Pancreas (tissue), 10 donors: Measurements from ENCODE around the gene MAT2A. TPM values are rescaled to one million over a fixed set of nuclear protein-coding genes. Genes with fewer than 3 reads are reported as not detected.

Experiments
- ATAC-seq, 4 donors: fragments of 200-7000 bp; cut with Tn5 transposase; one replicate each; pipeline versions ENCODE4 v1.8.0 to v1.9.1; 2020; ENCODE audit warnings: mild to moderate bottlenecking in 4 of 4, moderate library complexity in 4 of 4
- DNase-seq, 6 donors: peaks; one replicate each; pipeline ENCODE4 v3.0.0-alpha.2; 2020
- FAIRE-seq: peaks from 2 replicates; lab custom pipeline; 2012; peaks lifted over from hg19 to GRCh38; lab: Jason Lieb, UNC
- H3K27ac ChIP-seq, 4 donors: fragments of 200-600 bp; sonication (generic); 1 replicate in 3 of 4; 2 replicates in 1 of 4; pipeline versions ENCODE4 v1.5.0 to v1.8.0; 2020
- H3K27me3 ChIP-seq, 4 donors: fragments of 200-600 bp; one replicate each; pipeline ENCODE4 v1.8.0; 2021
- H3K36me3 ChIP-seq, 3 donors: fragments of 200-600 bp; sonication (generic) in 1 of 3; one replicate each; pipeline versions ENCODE4 v1.5.0 to v1.8.0; 2020 to 2021
- H3K4me1 ChIP-seq, 3 donors: fragments of 200-600 bp; one replicate each; pipeline ENCODE4 v1.8.0; 2021
- H3K4me3 ChIP-seq, 4 donors: fragments of 200-600 bp; sonication (generic) in 2 of 4; one replicate each; pipeline versions ENCODE4 v1.5.0 to v1.8.0; 2020 to 2021
- H3K9me3 ChIP-seq, 4 donors: fragments of 200-600 bp; one replicate each; pipeline ENCODE4 v1.8.0; 2021
- WGBS, 2 donors: extraction: QIAGEN DNeasy Blood & Tissue Kit; methylation state at CpG; one replicate each; pipeline ENCODE4 v1.1.7; 2013; 5-methylcytosine and 5-hydroxymethylcytosine counted together
- intact Hi-C, 3 donors: fragments of 100-400 bp; cut with DNase I; formaldehyde crosslinking; loops; one replicate each; pipeline versions ENCODE4 v1.11.1 to v1.14.2; 2022
- polyA plus RNA-seq, 2 donors: library from polyadenylated mRNA; stranded (reverse); fragments of 200-250 nt; gene quantifications; one replicate each; pipeline ENCODE4 v1.2.3, GENCODE V29; 2013
- total RNA-seq, 6 donors: library from RNA; stranded (reverse); fragmentation: NEBNext Ultra II Directional in 4 of 6; extraction: Animal tissue kit (Norgen Biotek cat#: 25700) in 4 of 6; gene quantifications; one replicate each; pipeline versions ENCODE4 v1.2.1 to v1.2.4, GENCODE V29; 2021 to 2023
- TF ChIP-seq, protein P1 (sequence below), 4 donors: fragments of 200-600 bp; sonication (generic) in 3 of 4; IDR thresholded peaks; one replicate each; pipeline versions ENCODE4 v1.5.0 to v1.8.0; 2021; ENCODE audit warnings: antibody characterized with exemption in 4 of 4
- donor health status: healthy with polysubstance abuse.
- donor health status: DM: no; HTN: no; CAD: no; lungs with moderate emphysema.
- donor health status: DM: no; HTN: no; CAD: no.
- donor health status: control.
- donor health status: control.
- donor health status: Bipolar disorder and iron deficiency.
- donor health status: DM: yes; HTN: yes; CAD: no.
- donor health status: DM: no; HTN: no; CAD: no.
- donor health status: DM: no; HTN: no; CAD: no.
- donor health status: DM: yes; HTN: yes; CAD: no.

MAT2A gene
- 100 to 1,000 TPM; 127 to 447 (median 246) TPM for total RNA-seq
- 100 to 1,000 TPM; 141 to 246 TPM for polyA plus RNA-seq

- ATAC-seq, result peak; percentile 82 to 90 (median 84)
- peaks cover 9 to 45% (median 22%) of the 10 kb centered on the region in 3 donors for H3K4me1 ChIP-seq
- intact Hi-C loops, result loop anchor here in 1 of 3 donors (10.0 kb wide), 1 partner anchor 64 kb away; no protein-coding TSS in a partner anchor
- no peak for FAIRE-seq
- WGBS, 2 donors, result 0% methylated on average over 58 to 92 of the region's 92 CpGs
- H3K36me3 ChIP-seq, result peaks cover 15 to 35% (median 32%) of the 10 kb centered on the region in 3 donors
- no peaks in the 10 kb centered on the region for H3K27me3 ChIP-seq
- peak within 1 kb of the TSS; percentile 66 to 98 (median 92) for H3K4me3 ChIP-seq
- TF ChIP-seq, protein P1, sequence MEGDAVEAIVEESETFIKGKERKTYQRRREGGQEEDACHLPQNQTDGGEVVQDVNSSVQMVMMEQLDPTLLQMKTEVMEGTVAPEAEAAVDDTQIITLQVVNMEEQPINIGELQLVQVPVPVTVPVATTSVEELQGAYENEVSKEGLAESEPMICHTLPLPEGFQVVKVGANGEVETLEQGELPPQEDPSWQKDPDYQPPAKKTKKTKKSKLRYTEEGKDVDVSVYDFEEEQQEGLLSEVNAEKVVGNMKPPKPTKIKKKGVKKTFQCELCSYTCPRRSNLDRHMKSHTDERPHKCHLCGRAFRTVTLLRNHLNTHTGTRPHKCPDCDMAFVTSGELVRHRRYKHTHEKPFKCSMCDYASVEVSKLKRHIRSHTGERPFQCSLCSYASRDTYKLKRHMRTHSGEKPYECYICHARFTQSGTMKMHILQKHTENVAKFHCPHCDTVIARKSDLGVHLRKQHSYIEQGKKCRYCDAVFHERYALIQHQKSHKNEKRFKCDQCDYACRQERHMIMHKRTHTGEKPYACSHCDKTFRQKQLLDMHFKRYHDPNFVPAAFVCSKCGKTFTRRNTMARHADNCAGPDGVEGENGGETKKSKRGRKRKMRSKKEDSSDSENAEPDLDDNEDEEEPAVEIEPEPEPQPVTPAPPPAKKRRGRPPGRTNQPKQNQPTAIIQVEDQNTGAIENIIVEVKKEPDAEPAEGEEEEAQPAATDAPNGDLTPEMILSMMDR (IDR thresholded peaks at IDR 0.05), result peak; percentile 45 to 76 (median 72)
- peak within 1 kb of the TSS; percentile 94 to 99 (median 98) for H3K27ac ChIP-seq
- H3K9me3 ChIP-seq, result no peaks in the 10 kb centered on the region
- DNase-seq, result peak; percentile 93 to 98 (median 96)
Observed at GRCh38 chr2:85538507-85539360, at the start of gene MAT2A. Gene MAT2A (plus strand): TSS chr2:85539168. CDS start chr2:85539288, 120 bp downstream.

- DNase-seq, result no peak
- H3K4me1 ChIP-seq, result no peaks in the 10 kb centered on the region
- H3K4me3 ChIP-seq, result no peak overlapping the region
- 92 to 99% methylated on average over 3 of the region's 3 CpGs for WGBS, 2 donors
- H3K36me3 ChIP-seq, result no peaks in the 10 kb centered on the region
- H3K27me3 ChIP-seq, result no peaks in the 10 kb centered on the region
- H3K9me3 ChIP-seq, result no peaks in the 10 kb centered on the region
- TF ChIP-seq, protein P1 (IDR thresholded peaks at IDR 0.05), result no peak
- no peak for ATAC-seq
- H3K27ac ChIP-seq, result no peak overlapping the region
- no peak for FAIRE-seq
- intact Hi-C loops, result no loop called here
Observed at GRCh38 chr2:85490861-85491755, 47.9 kb upstream of the MAT2A start.

DNA sequence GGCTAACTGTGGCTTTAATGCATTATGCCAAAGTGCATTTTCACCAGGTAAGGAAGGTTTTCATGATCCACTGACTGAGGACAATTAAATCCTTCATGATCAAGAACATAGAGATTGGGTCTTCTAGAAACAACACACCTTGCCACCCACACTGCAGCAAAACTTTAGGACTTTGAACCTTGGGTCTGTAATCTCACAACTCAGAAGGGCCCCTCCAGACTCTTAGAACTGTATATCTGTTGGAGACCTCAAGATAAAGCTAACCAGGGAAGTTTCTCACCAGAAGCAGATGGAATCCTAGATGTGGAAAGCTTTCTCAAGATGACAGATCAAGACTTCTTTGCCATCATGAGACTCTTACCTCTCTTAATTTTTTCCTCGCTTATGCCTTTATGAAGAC is 42.5 kb upstream of the MAT2A start:
- Histone ChIP-seq H3K27ac (no peak overlapping the region), H3K4me3 (no peak overlapping the region), H3K9me3 (no peaks in the 10 kb centered on the region), H3K36me3 (no peaks in the 10 kb centered on the region), H3K27me3 (no peaks in the 10 kb centered on the region), H3K4me1 (peaks cover 0 to 5% (median 0%) of the 10 kb centered on the region in 3 donors)
- intact Hi-C loops, result no loop called here
- FAIRE-seq, result no peak
- WGBS, 2 donors, result 98 to 100% methylated on average over 1 of the region's 1 CpG
- TF ChIP-seq, protein P1 (IDR thresholded peaks at IDR 0.05), result no peak
- ATAC-seq, result no peak
- no peak for DNase-seq

DNA sequence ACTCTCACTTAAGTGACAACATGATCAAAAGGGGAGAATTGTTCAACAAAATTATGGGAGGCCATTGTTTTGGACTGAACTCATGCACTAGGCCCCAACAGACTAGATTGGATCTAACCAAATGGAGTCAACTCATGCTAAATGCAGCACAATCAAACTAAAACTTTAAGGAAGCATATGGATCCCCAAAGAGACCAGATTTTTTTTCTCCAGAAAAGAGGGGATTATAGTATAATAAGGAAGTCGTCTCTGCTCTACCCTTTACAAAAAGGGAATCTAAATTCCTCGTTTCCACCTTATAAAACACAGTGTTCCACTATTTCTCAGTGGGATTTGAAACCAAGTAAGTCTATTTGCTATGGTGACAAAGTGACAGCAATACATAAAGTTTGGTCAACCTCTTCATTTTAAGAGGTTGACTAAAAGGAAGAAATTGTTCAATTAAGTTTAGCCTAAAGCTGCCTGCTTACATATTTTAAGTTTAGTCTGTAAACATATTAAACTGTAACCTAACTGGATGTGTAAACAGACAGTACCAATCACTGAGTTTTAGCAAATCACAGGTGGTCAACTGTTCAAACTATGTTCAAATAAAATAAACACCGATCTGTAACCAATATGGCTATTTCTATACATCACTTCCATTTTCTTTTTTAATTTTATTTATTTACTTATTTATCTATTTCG is 40.9 kb upstream of the MAT2A start:
- FAIRE-seq, result no peak

More for the DNA sequence above, 40.9 kb upstream of the MAT2A start:
- no peaks in the 10 kb centered on the region for H3K9me3 ChIP-seq
- ATAC-seq, result no peak
- no peaks in the 10 kb centered on the region for H3K36me3 ChIP-seq
- 73 to 82% methylated on average over 4 of the region's 4 CpGs for WGBS, 2 donors
- H3K4me1 ChIP-seq, result peaks cover 0 to 5% (median 0%) of the 10 kb centered on the region in 3 donors
- DNase-seq, result no peak
- H3K27ac ChIP-seq, result no peak overlapping the region
- intact Hi-C loops, result no loop called here
- no peaks in the 10 kb centered on the region for H3K27me3 ChIP-seq
- no peak overlapping the region for H3K4me3 ChIP-seq
- TF ChIP-seq, protein P1 (IDR thresholded peaks at IDR 0.05), result no peak
